Neuron (in vitro differentiated cells): Measurements from ENCODE around the gene CFAP46.
"Not testable (repeated sequence)": the region's sequence is repeated elsewhere in the genome, so short reads cannot be mapped to it uniquely, and the experiment has no call there.

Source experiments
- H2AFZ ChIP-seq: one replicate; pipeline ENCODE4 v1.6.1; 2013; ENCODE audit warnings: low read depth, mild to moderate bottlenecking, inconsistent platforms, low read length, moderate library complexity
- H3K27me3 ChIP-seq: one replicate; pipeline ENCODE4 v1.6.1; 2013; ENCODE audit warnings: low read length; ENCODE audit not compliant: insufficient read depth
- H3K36me3 ChIP-seq: one replicate; pipeline ENCODE4 v1.6.1; 2013; ENCODE audit warnings: low read length; ENCODE audit not compliant: insufficient read depth
- H3K4me1 ChIP-seq: one replicate; pipeline ENCODE4 v1.6.1; 2013; ENCODE audit warnings: low read length; ENCODE audit not compliant: insufficient read depth
- H3K4me3 ChIP-seq: 2 replicates; pipeline ENCODE4 v1.5.1; 2013; ENCODE audit warnings: mild to moderate bottlenecking, low read length, moderate library complexity
- H3K9me3 ChIP-seq: one replicate; pipeline ENCODE4 v1.6.1; 2013; ENCODE audit warnings: low read length

CFAP46 gene

DNA sequence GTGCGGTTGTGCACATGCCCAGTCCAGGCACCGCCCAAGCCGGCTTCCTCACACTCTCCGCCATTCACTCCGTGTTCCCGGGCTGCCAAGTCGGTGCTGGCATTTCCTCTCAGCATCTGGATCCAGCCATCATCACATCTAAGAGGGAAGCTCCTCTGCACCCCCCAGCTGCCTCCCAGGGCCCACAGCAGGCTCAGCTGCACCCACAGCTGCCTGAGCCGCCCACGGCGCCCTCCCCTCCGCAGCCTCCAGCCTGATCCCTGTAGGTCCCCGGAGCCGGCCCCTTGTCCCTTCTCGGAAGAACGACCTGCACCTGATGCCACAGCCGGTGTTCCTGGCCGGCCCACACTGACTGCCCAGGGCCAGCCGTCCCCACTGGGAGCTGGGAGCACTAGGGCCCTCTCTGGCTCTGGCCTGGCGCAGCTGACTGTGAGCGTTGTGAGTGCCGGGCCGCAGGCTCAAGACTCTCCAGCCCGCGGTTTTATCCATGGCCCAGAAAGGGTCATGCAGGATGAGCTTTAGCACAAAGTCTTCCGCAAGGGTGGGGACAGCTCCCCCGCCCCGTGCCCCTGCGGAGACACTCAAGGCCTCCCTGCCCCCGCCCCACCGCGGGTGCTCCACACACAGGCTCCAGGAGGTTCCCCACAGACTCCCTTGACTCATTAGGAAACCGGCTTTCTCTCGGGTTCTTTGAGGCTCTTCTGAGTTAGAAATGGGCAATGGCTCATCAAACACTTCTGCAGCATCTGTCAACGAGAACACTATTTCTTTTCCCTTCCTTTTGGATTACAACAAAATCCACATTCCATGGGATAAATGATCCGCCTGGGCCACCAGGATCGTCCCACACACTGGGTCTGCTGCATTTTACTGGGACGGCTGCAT, 31.2 kb downstream of the CFAP46 start:
- Histone ChIP-seq H3K9me3 (no peaks in the 10 kb centered on the region), H3K36me3 (no peaks in the 10 kb centered on the region), H3K4me3 (no peak overlapping the region), H3K27me3 (no peaks in the 10 kb centered on the region), H2AFZ (no peak overlapping the region), H3K4me1 (no peaks in the 10 kb centered on the region)

DNA sequence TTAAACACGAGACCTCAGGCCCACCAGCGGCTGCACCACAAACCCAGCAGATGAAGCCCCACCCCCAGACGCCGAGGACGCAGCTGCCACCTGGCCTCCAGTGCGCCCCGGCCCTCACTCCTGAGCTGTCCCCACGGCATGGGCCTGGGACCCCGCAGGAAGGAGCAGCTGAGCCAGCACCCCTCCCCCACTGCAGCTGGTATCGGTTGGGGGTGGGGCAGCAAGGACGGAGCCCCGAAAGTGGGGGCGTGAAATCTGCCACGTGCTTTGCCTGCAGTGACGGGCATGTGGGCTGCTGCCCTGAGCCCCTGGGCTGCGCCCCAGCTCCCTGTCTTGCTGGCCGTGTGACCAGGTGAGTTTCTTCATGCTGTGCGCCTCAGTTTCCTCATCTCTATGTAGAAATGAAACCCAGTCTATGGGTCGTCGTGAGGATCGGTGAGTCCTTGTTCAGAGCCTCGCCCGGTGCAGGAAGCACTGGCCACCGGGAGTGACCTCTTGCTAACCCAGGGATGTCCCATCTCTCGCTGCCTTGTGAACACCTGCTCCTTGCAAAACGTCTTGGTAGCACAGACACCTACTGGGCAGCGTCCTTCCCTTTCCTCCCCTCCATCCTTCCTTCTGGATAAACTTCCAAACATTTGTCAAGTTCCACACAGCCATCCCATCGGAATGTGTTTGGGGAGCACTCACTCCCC, 32.0 kb downstream of the CFAP46 start:
- Histone ChIP-seq H3K36me3 (no peaks in the 10 kb centered on the region), H3K9me3 (no peaks in the 10 kb centered on the region), H2AFZ (no peak overlapping the region), H3K4me1 (no peaks in the 10 kb centered on the region), H3K27me3 (no peaks in the 10 kb centered on the region), H3K4me3 (no peak overlapping the region)

DNA sequence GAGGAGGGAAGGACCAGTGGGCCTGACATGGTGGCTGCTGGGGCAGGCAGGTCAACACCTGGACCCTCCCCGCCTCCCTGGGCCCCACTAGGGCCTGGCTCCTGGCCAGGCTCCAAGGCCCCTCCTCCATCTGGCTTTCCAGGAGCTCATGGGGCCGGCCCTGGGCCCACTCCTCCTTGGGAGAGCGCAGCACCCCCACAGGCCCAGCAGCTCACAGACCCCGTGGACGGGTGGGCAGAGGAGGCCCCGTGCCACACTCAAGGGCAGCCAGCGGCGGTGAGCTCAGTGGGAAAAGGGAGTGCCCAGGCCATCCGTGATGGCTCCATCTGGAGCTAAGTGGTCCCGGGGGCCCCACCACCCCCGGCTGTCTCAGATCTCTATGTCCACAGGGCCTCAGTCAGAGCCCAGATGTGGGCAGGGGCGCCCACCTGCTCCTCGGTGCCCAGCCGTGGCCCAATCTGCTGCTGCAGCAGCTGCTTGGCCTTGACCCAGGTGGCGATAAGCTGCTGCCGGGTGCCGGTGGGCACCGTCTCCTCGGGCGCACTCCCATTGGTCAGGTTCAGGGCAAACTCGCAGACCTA, 32.8 kb downstream of the CFAP46 start:
- Histone ChIP-seq H3K9me3 (no peaks in the 10 kb centered on the region), H3K4me3 (no peak overlapping the region), H2AFZ (no peak overlapping the region), H3K4me1 (no peaks in the 10 kb centered on the region), H3K36me3 (no peaks in the 10 kb centered on the region), H3K27me3 (no peaks in the 10 kb centered on the region)

DNA sequence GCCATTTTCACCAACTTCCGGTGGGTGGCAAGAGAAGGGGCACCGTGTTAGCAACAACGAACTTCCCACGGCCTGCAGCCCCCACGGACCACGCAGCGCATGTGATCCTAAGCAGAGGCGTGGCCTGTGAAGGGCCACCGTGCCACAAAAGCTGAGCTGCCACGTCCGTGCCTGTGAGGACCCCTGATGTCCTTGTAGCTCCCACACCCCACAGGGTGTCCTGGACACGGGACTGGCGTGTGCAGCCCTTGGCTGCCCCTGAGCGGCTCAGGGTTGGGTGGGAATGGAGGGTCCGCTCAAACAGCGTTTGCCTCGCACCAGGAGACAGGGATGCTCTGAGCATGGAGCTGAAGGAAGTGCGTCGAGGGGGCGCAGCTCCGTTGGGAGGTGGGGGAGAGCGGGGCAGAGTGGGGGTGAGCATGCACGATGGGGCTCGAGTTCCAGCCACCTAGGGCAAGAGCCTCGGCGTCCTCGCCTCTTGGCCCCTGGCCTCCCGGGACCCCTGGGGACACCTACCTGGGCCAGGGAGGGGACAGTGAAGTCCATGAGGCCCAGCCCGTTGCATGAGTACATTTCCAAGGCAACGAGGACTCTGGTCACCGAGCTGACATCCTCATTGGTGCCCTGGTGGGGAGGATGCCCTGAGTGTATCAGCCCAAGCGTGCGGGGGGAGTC, 33.6 kb downstream of the CFAP46 start:
- Histone ChIP-seq H3K9me3 (no peaks in the 10 kb centered on the region), H3K27me3 (no peaks in the 10 kb centered on the region), H3K4me3 (no peak overlapping the region), H3K4me1 (no peaks in the 10 kb centered on the region), H3K36me3 (no peaks in the 10 kb centered on the region), H2AFZ (no peak overlapping the region)

DNA sequence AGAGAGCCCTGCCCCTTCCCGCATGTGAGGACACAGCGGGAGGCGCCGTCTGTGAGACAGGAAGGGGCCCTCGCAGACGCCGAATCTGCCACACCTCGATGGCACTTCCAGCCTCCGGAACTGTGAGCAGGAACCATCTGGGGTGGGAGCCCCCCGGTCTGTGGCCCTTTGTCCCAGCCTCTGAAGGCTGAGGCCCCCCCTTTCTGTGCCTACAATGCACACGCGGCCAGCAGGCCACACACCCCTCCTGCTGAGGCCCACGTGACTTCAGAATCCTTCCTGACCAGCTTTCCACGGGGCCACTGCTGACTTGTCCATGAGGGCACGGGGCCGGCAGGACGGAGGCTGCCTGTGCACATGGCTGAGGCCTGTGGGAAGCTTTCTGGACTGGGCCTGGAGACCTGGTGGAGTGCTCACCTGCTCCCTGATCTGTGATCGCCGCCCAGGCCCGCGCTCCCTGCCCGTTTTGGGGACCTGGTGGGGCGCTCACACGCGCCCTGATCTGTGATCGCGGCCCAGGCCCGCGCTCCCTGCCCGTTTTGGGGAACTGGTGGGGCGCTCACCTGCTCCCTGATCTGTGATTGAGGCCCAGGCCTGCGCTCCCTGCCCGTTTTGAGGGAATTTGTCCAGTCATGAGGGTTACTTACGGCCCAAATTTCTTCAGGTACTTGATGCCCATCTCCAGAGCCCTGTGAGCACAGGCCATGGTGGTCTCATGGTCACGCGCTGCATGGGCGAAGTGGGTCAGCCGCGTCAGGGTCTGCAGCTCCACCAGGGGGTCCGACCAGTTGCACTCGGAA, 34.3 kb downstream of the CFAP46 start:
- no peaks in the 10 kb centered on the region for H3K9me3 ChIP-seq
- H3K36me3 ChIP-seq, result no peaks in the 10 kb centered on the region
- H2AFZ ChIP-seq, result no peak overlapping the region
- H3K27me3 ChIP-seq, result no peaks in the 10 kb centered on the region
- H3K4me1 ChIP-seq, result no peaks in the 10 kb centered on the region
- no peak overlapping the region for H3K4me3 ChIP-seq

DNA sequence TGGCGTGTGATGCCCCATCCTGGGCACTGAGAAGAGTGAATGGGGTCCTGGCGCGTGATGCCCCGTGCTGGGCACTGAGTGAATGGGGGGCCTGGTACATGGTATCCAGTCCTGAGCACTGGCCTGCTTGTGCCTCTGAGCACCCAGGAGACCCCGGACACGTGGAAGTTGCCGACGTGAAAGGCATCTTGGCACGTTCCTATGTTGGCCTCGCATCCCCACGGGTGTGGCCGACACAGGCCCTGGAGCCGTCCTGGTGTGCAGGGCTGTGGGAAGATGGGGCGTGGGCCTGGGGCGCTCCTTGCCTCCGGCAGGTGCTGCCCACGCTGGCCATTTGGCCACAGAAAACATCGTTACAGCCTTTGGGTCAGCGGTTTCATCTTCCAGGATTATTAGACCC, 35.5 kb downstream of the CFAP46 start:
- no peak overlapping the region for H3K4me3 ChIP-seq
- no peaks in the 10 kb centered on the region for H3K9me3 ChIP-seq
- H3K4me1 ChIP-seq, result no peaks in the 10 kb centered on the region
- no peak overlapping the region for H2AFZ ChIP-seq
- H3K27me3 ChIP-seq, result no peaks in the 10 kb centered on the region
- no peaks in the 10 kb centered on the region for H3K36me3 ChIP-seq

DNA sequence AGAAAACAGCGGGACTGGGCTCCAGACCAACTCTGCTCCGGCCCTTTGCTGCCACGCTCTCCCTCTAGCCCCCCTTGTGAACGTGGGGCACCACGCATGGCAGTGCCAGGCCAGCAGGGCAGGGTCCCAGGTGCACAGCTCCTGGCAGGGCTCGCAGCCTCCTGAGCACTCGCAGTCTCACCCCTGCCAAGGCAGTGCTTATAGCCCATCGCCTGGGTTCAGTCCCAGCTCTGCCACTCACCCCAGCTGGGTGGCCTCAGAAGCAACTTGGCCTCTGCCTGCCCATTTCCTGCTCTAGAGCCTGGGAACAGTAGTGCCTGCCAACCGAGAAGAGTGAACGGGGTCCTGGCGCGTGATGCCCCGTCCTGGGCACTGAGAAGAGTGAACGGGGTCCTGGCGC, 36.3 kb downstream of the CFAP46 start:
- Histone ChIP-seq H3K27me3 (no peaks in the 10 kb centered on the region), H3K36me3 (no peaks in the 10 kb centered on the region), H3K4me3 (no peak overlapping the region), H3K4me1 (no peaks in the 10 kb centered on the region), H3K9me3 (no peaks in the 10 kb centered on the region), H2AFZ (no peak overlapping the region)

DNA sequence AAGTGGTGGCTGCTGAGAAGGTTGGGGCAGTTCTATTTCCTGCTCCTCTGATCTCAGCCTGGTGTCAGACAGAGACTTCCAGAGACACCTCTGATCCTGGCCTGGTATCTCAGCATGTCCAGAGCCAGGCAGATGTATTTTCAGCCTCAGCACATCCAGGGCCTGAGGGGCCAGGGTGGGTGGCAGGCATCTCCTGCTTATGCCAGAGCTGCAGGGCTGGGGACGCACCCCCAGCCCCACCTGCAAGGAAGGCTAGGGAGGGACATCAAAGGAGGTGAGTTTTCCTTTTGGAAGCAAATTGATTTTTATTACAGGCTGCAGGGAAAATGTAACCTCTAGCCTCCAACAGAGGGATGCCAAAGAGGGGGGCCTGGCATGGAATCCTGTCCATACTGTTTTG, 36.7 kb downstream of the CFAP46 start:
- no peaks in the 10 kb centered on the region for H3K4me1 ChIP-seq
- no peak overlapping the region for H2AFZ ChIP-seq
- H3K27me3 ChIP-seq, result peaks cover 2% of the 10 kb centered on the region
- no peaks in the 10 kb centered on the region for H3K36me3 ChIP-seq
- no peaks in the 10 kb centered on the region for H3K9me3 ChIP-seq
- H3K4me3 ChIP-seq, result no peak overlapping the region

DNA sequence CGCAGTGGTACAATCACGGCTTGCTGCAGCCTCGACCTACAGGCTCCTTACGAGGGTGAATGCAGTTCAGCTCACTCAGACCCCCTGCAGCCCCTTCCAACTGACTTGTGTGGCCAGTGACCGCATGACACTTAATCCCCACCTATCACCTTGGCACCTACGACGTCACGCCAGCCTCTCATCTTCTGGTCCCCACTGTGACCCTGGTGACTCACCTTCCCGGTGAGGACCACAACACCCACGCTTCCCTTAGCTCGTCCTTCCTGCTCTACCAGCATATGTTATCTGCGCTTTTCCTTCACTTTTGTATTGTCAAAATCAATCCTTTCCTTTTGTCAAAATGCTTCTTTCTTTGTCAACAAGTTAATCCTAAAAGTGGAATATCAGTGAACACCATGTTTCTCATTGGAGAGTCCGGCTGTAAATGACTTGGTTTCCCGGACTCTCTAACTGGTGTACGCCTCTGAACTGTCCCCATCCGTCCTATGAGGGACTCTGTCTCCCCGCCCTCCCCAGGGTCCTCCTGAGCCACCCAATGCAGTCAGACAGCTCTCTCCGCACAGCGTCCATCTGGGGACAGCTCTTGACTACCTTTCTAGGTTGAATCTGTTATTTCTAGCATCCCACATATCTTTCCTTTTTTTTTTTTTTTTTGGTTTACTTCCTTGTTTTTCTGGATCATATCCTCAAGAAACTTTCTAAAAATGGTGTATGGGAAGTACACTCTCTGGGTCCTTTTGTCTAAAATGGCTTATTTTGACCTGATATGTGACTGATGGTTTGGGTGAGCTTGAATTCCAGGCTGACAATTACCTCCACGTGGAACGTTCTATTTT, 37.3 kb downstream of the CFAP46 start:
- Histone ChIP-seq H3K4me1 (no peaks in the 10 kb centered on the region), H3K36me3 (no peaks in the 10 kb centered on the region), H3K27me3 (peaks cover 4% of the 10 kb centered on the region), H2AFZ (no peak overlapping the region), H3K4me3 (no peak overlapping the region), H3K9me3 (peaks cover 3% of the 10 kb centered on the region)

DNA sequence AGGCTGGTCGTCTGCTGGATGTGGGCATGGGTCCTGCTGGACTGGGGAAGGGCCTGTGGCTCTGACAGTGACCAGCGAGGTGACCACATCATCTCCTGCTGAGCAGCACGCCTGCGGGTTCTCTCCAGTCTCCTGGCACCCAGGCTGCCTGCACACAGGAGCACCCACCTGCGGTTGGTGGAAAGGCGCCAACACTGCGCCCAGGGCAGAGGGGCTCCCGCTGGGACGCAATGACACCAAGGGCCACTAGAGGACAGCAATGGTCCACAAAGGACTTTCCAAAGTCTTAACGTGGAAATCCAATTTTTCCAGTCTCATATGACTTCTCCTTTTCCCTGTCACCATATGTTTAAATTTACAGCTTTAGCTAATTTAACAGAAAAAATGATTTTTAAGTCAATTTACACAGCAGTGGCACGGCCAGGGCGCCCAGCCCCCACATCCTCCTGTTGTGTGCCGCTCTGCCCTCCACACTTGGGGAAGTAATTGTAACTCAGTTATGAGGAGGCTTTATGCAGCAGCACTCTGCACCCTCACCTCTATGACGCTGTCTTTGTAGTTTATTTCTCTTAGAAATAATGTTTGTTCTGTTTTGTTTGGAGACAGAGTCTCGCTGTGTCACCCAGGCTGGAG, 38.1 kb downstream of the CFAP46 start:
- Histone ChIP-seq H3K4me3 (no peak overlapping the region), H3K4me1 (no peaks in the 10 kb centered on the region), H3K9me3 (peaks cover 3% of the 10 kb centered on the region), H2AFZ (no peak overlapping the region), H3K36me3 (no peaks in the 10 kb centered on the region), H3K27me3 (peaks cover 4% of the 10 kb centered on the region)

DNA sequence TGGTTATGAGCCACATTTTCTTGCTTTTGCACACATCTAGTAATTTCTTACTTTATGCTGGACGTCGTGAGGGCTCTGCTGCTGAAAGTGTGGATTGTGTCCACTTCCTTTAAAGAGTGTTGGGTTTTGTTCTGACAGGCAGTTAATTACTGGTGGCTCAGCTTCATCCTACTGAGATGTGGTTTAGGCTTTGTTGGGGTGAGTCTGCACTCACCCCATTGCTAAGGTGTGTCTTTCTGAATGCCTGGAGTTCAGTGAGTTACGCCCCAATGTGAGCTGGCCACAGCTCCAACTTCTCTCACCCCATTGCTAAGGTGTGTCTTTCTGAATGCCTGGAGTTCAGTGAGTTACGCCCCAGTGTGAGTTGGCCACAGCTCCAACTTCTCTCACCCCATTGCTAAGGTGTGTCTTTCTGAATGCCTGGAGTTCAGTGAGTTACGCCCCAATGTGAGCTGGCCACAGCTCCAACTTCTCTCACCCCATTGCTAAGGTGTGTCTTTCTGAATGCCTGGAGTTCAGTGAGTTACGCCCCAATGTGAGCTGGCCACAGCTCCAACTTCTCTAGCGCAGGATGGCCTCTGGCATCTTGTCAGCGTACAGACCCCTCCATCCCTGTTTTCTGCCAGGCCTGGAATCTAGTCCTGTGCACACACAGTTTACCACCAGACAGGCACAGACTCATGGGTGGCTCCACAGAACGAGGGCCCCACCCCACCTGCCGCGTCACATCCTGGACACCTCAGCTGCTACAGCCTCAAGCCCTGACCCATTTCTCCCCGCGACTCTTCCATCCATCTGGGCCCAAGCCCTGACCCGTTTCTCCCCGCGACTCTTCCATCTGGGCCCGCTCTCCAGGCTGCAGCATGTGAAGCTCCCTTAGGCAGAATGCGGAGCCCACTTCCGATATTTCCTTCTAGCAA, 39.5 kb downstream of the CFAP46 start:
- not testable (repeated sequence) for H3K27me3 ChIP-seq, H3K4me3 ChIP-seq, H3K9me3 ChIP-seq, H3K36me3 ChIP-seq, H3K4me1 ChIP-seq, H2AFZ ChIP-seq
